DMS53 treated with DMSO at 0.1 percent for 48 hours (cell line): Measurements from ENCODE around the gene ABHD10.
"Not testable (repeated sequence)": the region's sequence is repeated elsewhere in the genome, so short reads cannot be mapped to it uniquely, and the experiment has no call there.

Experiments used
- DNase-seq: peaks from one replicate; lab custom pipeline; 2025; ENCODE audit not compliant: unreplicated experiment; lab: John Stamatoyannopoulos, UW

ABHD10 gene

GRCh38 chr3:112027826-112028225 lies 49.0 kb downstream of the ABHD10 start:
- DNase-seq, result no peak

GRCh38 chr3:112030901-112031300 lies 52.1 kb downstream of the ABHD10 start:
- no peak for DNase-seq

- DNase-seq, result no peak
These were observed 53.4 kb downstream of the ABHD10 start for GRCh38 chr3:112032098-112032731.

DNA sequence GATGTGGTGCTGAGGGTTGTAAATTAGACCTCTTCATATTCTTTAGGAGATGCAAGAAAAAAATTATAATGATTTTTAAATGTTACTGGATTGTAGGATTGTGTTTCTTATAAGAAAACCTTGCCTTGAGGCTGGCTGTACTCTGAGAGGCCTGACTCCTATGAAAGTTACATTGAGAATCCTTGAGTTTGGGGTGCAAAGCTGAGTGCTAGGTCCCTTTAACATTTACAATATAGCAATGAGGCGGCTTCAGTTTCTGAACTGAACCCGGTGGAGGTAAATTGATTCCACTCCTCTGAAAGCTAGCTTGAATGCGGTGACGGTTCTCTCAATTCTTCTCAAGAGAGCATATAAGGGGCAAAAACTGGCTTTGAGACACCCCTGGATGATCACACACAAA lies 55.6 kb downstream of the ABHD10 start, which contains the start of gene TMPRSS7:
TSS of gene TMPRSS7 (plus strand) at position 301 of the 400 bp plus-strand sequence. CDS start 110 bp downstream, outside the sequence.
- no peak for DNase-seq

- no peak for DNase-seq
These were observed 56.4 kb downstream of the ABHD10 start for GRCh38 chr3:112035241-112035640.

DNA sequence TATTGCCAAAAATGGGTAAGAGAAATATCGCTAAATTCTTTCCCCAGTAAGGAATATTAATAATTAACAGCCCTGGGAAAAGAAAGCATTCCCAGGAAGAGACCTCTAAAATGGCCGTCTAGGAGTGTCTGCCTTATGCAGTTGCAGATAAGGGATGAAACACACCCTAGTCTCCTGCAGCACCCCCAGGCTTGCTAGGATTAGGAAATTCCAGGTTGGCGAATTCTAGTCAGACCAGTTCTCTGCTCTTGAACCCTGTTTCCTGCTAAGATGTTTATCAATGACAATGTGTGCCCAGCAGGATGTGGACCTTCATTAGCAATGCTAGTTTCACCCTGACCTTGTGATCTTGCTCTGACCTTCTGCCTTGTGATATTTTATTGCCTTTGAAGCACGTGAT lies 58.4 kb downstream of the ABHD10 start:
- not testable (repeated sequence) for DNase-seq

DNA sequence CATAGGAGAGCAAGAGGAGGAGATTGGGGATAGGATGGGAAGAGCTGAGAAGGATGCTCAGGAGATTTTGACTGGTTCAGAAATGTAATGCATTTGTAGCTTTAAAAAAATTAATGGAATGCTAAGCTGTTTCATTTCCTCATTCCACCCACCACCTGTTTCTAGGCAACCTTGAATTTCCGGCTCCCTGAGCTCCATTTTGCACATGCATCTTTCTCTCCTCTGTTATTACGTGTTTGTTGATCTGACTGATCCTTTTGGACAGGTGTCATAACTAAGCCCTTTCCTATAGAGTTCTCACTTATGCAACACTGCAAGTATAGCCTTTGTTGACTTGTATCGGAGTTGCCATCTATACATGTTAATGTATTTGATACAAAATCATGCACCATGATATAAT lies 60.0 kb downstream of the ABHD10 start:
- peak; percentile 74 for DNase-seq

DNA sequence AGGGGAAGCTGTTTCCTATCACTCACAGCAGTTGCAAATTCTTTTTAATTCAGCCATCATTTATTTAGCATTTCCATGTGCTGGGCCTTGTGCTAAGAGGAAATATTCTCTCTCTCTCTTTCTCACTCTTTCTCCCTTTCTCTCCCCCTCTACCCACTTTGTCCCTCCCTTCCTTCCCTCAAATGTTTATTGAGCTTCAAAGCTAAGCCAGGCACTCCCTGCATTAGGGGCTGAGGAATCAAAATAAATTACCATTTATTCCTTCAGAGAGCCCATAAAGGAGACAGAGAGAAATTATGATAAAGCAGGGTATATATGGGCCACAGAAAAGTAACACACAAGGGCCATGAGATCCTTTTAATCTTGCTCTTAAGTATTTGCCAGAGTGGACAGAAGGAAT lies 62.5 kb downstream of the ABHD10 start:
- DNase-seq, result no peak

DNA sequence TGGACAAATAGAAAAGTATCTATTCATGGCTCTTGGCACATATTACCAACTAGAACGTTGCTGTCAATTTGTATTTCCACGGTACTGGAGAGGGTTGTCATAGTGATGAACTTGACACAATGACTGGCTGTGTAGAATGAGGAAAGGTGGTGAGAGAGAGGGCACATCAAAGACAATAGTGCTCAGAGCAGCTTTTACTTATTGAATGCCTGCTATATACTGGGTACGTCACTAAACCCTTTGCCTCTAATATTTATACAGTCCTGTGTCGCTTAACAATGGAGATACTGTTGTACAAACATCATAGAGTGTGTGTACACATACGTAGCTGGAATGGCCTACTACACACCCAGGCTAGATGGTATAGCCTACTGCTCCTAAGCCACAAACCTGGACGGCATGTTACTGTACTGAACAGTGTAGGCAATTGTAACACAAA lies 64.0 kb downstream of the ABHD10 start:
- peak; percentile 97 for DNase-seq
